Measurements from ENCODE around the gene LACRT.

Gene LACRT

GRCh38 chr12:54663603-54664002 is 28.9 kb upstream of the LACRT start:
- H3K9ac ChIP-seq (ENCODE audit: low read depth, low read length, poor library complexity, severe bottlenecking), result no peak overlapping the region
- H2AFZ ChIP-seq (ENCODE audit: low read length), result no peak overlapping the region
- peaks cover 32% of the 10 kb centered on the region for H3K4me1 ChIP-seq (ENCODE audit: insufficient read depth, low read length, poor library complexity, severe bottlenecking)
- no peaks in the 10 kb centered on the region for H3K27me3 ChIP-seq (ENCODE audit: insufficient read depth, low read length, poor library complexity, severe bottlenecking)
- no peak overlapping the region for H3K4me3 ChIP-seq (ENCODE audit: low read length, poor library complexity, severe bottlenecking)
- no peaks in the 10 kb centered on the region for H3K9me3 ChIP-seq (ENCODE audit: insufficient read depth, low read depth, low read length)
- no peak for TF ChIP-seq EZH2phosphoT487 (IDR thresholded peaks at IDR 0.05; ENCODE audit: borderline replicate concordance)
- TF ChIP-seq CTCF (conservative IDR thresholded peaks at IDR 0.05; ENCODE audit: low read length), result no peak
- H3K4me2 ChIP-seq (ENCODE audit: low read depth, low read length, poor library complexity, severe bottlenecking), result no peak overlapping the region
- H3F3A ChIP-seq (ENCODE audit: low read depth), result no peaks in the 10 kb centered on the region
- H4K20me1 ChIP-seq (ENCODE audit: insufficient read depth, low read length, poor library complexity, severe bottlenecking), result no peaks in the 10 kb centered on the region
- H3K36me3 ChIP-seq (ENCODE audit: insufficient read depth, low read length), result no peaks in the 10 kb centered on the region
- no peaks in the 10 kb centered on the region for H3K79me2 ChIP-seq (ENCODE audit: insufficient read depth, low read length)
- H3K9me2 ChIP-seq (replicated peaks; ENCODE audit: low read depth, low read length), result no peaks in the 10 kb centered on the region

- H3K4me2 ChIP-seq (ENCODE audit: low read depth, low read length, poor library complexity, severe bottlenecking), result no peak overlapping the region
- no peaks in the 10 kb centered on the region for H3K9me2 ChIP-seq (replicated peaks; ENCODE audit: low read depth, low read length)
- H3K36me3 ChIP-seq (ENCODE audit: insufficient read depth, low read length), result no peaks in the 10 kb centered on the region
- H2AFZ ChIP-seq (ENCODE audit: low read length), result no peak overlapping the region
- H3K4me1 ChIP-seq (ENCODE audit: insufficient read depth, low read length, poor library complexity, severe bottlenecking), result peaks cover 32% of the 10 kb centered on the region
- no peaks in the 10 kb centered on the region for H4K20me1 ChIP-seq (ENCODE audit: insufficient read depth, low read length, poor library complexity, severe bottlenecking)
- H3F3A ChIP-seq (ENCODE audit: low read depth), result no peaks in the 10 kb centered on the region
- no peak overlapping the region for H3K9ac ChIP-seq (ENCODE audit: low read depth, low read length, poor library complexity, severe bottlenecking)
- no peaks in the 10 kb centered on the region for H3K27me3 ChIP-seq (ENCODE audit: insufficient read depth, low read length, poor library complexity, severe bottlenecking)
- H3K9me3 ChIP-seq (ENCODE audit: insufficient read depth, low read depth, low read length), result no peaks in the 10 kb centered on the region
- no peaks in the 10 kb centered on the region for H3K79me2 ChIP-seq (ENCODE audit: insufficient read depth, low read length)
- H3K4me3 ChIP-seq (ENCODE audit: low read length, poor library complexity, severe bottlenecking), result no peak overlapping the region
- TF ChIP-seq CTCF (conservative IDR thresholded peaks at IDR 0.05; ENCODE audit: low read length), result no peak
- no peak for TF ChIP-seq EZH2phosphoT487 (IDR thresholded peaks at IDR 0.05; ENCODE audit: borderline replicate concordance)
Observed at GRCh38 chr12:54662026-54662425, 27.3 kb upstream of the LACRT start.

GRCh38 chr12:54661048-54661447 is 26.4 kb upstream of the LACRT start:
- TF ChIP-seq EZH2phosphoT487 (IDR thresholded peaks at IDR 0.05; ENCODE audit: borderline replicate concordance) (no peak), CTCF (conservative IDR thresholded peaks at IDR 0.05; ENCODE audit: low read length) (no peak)
- H3K27me3 ChIP-seq (ENCODE audit: insufficient read depth, low read length, poor library complexity, severe bottlenecking), result no peaks in the 10 kb centered on the region
- H3K9me3 ChIP-seq (ENCODE audit: insufficient read depth, low read depth, low read length), result no peaks in the 10 kb centered on the region
- no peak overlapping the region for H3K9ac ChIP-seq (ENCODE audit: low read depth, low read length, poor library complexity, severe bottlenecking)
- H3F3A ChIP-seq (ENCODE audit: low read depth), result no peaks in the 10 kb centered on the region
- peaks cover 29% of the 10 kb centered on the region for H3K4me1 ChIP-seq (ENCODE audit: insufficient read depth, low read length, poor library complexity, severe bottlenecking)
- no peaks in the 10 kb centered on the region for H4K20me1 ChIP-seq (ENCODE audit: insufficient read depth, low read length, poor library complexity, severe bottlenecking)
- no peaks in the 10 kb centered on the region for H3K36me3 ChIP-seq (ENCODE audit: insufficient read depth, low read length)
- H3K9me2 ChIP-seq (replicated peaks; ENCODE audit: low read depth, low read length), result no peaks in the 10 kb centered on the region
- no peaks in the 10 kb centered on the region for H3K79me2 ChIP-seq (ENCODE audit: insufficient read depth, low read length)
- no peak overlapping the region for H3K4me2 ChIP-seq (ENCODE audit: low read depth, low read length, poor library complexity, severe bottlenecking)
- H3K4me3 ChIP-seq (ENCODE audit: low read length, poor library complexity, severe bottlenecking), result no peak overlapping the region
- peak overlapping the region; percentile 31; the same call in 1 of the 2 replicates for H2AFZ ChIP-seq (ENCODE audit: low read length)
